GM21367 (cell line): ENCODE measurements around the gene TTC21A.

ENCODE experiments used
- ATAC-seq: cut with Tn5 transposase; IDR thresholded peaks from one replicate; pipeline ENCODE4 v1.9.1; 2021; ENCODE audit not compliant: unreplicated experiment

The TTC21A gene

DNA sequence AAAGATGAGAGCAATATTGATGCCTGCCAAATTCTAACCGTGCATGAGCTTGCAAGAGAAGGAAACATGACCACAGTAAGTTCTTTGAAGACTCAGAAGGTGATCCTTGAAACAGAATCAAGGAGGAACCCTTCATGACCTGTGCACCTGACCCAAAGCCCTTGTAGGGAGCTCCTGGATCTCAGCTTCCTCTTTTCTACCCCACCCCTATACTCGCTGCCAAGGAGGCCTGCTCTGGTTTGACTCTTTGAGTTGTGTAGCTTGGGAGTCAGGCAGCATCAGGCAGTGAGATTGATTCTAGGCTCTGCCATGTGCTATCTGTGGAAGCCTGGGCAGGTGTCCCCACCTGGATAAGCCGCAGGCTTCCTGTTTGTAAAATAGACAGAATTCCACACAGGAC lies 10.6 kb downstream of the TTC21A start:
- no peak for ATAC-seq

DNA sequence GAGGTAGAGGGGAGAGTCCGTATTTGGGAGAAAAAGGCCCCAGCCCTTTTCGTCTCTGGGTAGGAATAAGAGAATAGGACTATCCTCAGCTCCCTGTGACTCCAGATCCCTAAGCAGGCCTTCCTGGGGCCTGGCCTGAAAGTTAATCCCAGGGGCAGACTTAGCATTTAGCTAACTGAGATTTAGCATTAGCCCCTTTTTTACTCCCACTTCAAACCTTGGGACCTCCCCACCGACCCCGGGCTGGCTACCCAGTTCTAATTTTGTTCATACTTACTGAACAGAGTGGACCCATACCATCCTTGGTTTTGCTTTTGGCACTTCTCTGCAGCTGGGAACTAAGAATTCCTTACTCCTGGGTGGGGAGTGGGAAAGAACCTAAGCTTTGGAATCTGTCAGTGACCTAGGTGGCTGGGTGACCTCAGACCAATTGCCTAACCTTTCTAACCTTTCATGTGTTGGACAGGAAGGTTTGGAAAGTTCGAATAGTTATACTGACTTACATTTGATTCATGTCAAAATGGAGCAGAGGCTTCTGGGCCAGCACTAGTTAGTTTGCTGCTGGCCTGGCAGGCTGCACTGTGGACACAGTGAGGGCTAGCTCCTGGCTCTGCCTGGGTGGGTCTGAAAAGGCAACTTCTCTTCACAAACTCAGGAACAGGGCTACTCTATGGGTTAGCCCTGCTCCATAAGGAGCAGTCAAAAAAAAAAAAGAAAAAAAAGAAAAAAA lies 11.6 kb downstream of the TTC21A start:
- ATAC-seq, result no peak

DNA sequence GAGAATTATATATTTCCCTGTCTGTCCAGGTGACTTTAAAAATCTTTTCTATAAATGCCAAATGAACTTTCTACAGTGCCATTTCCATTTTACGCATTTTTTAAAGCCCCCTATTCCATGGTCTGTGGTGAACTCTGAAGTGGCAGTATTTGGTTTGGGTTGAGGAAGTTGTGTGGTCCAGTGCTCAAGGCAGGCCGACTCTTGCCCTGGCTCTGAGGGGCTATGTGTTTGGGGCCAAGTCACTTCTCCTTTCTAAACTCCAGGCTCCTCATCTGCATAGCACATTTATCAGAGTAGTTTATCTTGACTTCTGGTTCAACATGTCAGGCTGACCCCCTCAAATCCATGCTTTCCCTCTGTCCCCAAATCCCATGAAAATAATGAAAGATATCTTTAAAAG lies 14.1 kb downstream of the TTC21A start:
- no peak for ATAC-seq

DNA sequence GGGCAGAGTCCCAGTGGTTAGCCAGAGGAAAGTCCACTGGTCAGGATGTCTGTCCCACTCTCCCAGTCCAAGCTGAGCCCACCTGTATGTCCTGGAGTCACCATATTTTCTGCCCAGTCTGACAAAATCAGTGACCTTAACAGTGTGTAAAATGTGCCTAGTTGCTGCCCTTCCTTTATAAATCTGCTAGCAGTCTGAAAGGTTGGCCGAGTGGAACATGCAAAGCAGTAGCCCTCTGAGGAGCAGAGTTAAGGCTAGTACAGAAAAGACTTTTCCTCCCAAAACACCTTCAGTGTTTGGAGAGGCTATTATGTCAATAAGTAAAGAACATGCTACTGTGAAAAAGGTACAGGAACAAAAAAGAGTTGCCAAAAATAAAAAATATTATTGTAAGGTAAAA lies 15.3 kb downstream of the TTC21A start:
- peak; percentile 66 for ATAC-seq

DNA sequence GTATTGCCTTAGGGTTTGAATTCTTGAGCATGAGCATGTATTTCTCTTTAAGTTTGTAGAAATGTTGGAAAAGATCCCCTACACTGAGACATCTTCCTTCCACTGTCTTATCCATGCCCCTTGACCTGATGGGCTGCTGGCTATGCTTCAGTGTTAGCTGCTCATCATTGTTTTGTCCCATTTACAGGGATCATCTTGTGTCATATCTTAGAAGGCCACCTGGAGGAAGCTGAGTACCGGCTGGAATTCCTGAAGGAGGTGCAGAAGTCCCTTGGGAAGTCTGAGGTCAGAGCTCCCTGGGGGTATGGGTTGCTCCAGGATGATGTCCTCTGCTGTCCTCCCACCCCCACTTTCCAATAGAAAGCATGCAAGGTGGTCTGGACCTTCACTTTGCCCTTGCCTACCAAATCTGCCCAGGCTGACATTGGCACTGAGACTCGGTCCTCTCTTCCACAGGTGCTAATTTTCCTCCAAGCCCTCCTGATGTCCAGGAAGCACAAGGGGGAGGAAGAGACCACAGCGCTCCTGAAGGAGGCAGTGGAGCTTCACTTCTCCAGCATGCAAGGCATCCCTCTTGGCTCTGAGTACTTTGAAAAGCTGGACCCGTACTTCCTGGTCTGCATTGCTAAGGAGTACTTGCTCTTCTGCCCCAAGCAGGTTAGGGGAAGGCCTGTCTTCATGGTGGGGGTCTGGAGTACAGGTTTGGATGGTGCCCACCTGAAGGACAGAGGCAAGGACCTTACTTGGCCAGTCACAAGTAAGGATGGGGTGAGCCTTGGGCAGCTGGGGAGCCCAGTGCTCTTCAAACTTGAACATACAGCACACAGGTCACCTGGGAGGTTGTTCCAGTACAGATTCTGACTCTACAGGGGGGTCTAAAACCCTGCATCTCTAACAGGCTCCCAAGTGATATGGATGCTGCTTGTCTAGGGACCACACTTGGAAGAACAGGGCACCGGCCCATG lies 17.7 kb downstream of the TTC21A start:
- no peak for ATAC-seq

DNA sequence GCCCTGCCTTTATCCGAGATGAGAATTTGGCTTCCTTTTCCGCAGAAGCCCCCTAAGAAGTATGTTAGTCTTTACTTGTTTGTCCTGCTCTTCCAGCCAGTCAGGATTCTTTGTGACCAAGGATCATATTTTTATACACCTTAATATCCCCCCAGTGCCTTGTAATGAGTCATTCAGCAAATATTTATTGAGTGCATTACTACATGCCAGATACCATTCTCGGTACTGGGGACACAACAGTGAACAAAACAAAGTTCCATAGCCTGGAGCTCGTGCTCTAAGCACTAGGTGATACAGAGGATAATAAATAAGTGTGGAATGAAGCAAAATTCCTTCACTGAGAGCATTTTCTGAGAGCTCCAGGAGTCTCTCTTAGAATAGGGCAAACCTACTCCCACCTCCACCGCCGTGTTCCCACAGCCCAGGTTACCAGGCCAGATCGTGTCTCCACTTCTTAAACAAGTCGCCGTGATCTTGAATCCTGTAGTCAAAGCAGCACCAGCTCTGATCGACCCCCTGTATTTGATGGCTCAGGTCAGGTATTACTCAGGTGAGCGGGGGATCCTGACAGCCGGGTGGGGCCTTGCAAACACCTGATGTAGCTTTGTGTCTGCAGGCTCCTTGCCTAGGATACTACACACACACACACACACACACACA lies 18.5 kb downstream of the TTC21A start:
- no peak for ATAC-seq

DNA sequence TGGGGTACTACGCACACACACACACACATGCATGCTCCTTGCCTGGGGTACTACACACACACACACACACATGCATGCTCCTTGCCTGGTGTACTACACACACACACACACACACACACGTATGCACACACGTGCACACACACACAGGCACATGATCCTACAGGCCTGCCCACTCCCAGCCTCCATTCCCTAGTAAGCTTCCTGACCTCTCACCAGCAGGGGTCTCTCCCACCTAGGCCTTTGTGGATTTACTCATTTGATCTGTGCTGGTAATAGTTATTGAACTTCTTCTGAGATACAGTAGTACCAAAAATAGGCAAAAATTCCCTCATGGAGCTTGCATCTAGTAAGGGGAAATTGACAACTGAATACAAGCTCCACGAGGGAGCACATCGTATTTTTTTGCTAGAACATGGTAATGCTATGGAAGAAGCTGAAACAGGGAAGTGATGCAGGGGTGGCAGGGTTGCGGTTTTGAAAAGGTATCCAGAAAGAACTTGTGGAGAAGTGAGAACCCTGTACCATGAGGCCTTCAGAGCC lies 19.1 kb downstream of the TTC21A start:
- ATAC-seq, result no peak

DNA sequence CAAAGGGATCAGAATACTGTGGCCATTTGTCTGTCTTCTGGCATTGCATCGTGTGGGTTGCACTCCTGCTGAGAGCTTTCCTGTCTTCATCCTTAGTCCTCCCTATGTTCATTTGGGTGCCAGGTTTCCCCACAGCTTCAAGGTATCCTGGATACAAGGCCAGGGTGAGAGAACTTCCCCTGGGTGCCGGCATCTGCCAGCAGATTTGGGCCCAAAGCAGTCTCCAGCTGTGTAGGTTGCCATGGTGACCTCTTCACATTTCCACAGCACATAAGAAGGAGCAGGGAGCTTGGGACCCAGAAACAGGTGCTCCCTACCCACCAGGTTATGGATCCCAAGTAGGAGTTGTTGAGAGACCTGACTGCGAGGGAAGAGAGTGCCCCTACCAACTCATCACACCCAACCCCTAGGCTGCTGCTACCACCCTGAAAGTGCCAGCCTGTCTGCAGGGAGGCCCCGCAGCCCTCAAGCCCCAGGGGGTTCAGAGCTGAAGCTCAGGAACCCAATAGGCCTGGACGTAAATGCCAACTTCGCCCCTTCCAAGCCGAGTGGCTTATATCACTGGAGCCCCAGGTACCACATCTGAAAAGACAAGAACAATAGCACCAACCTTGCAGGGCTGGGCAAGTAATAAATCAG lies 19.9 kb downstream of the TTC21A start:
- ATAC-seq, result no peak

DNA sequence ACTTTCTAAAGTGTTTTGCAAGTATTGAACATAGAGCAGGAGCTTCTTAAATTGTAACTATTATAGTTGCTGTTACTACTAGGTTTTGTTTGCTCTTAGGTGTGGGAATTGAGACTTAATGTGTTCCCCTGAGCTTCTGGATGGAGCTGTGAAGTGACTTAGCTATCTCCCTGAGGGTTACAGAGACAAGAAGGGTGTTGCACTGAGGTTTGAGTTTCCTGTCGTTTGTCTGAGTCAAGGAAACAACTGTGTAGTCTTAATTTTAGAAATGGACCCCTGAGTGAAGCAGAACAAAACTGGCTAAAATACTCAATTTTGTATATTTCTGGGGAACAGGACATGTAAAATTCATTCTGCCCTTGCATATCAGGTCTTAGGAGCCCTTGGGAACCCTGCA lies 20.4 kb downstream of the TTC21A start:
- ATAC-seq, result no peak

DNA sequence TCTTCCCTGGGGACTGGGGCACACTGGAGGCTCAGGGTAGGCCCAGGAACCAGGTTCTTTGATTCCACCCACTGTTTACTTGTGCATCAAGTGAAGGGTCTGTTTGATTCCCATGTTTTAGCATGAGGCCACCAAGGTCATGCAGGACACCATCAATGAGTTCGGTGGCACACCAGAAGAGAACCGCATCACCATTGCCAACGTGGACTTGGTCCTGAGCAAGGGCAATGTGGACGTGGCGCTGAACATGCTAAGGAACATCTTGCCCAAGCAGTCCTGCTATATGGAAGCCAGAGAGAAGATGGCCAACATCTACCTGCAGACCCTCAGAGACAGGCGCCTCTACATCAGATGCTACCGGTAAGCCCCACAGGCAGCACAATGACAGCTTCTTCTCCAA lies 21.5 kb downstream of the TTC21A start:
- no peak for ATAC-seq

DNA sequence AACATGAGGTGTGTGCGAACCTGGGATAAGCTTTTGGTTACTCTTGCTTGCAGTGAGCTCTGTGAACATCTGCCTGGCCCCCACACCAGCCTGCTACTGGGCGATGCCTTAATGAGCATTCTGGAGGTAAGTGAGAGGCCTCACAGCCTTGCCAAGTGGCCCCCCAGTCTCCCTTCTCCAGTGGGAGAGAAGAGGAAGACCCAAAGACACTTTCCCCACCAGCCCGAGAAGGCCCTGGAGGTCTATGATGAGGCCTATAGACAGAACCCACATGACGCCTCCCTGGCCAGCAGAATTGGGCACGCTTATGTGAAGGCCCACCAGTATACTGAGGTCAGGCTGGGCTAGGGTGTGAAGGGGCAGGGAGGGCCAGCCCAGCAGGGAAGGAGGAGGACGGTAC lies 22.5 kb downstream of the TTC21A start:
- ATAC-seq, result no peak

DNA sequence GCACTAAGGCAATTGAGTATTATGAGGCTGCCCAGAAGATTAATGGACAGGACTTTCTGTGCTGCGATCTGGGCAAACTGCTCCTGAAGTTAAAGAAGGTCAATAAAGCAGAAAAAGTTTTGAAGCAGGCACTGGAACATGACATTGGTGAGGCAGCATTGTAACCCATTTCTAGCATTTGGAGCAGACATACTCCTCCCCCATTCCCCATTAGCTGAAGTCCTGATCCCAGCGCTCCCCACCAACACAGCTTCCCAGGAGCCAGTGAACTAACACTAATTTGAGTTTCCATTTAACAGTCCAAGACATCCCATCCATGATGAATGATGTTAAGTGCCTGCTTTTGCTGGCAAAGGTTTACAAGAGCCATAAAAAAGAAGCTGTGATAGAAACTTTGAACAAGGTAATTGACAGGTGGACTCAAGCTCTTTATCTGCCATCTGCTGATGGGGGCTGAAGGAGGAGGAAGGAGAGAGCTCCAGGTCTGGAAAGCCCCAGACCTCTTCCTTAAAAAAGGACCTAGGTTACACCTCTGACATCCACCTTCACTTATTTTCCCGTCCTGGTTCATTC lies 23.3 kb downstream of the TTC21A start:
- ATAC-seq, result no peak

DNA sequence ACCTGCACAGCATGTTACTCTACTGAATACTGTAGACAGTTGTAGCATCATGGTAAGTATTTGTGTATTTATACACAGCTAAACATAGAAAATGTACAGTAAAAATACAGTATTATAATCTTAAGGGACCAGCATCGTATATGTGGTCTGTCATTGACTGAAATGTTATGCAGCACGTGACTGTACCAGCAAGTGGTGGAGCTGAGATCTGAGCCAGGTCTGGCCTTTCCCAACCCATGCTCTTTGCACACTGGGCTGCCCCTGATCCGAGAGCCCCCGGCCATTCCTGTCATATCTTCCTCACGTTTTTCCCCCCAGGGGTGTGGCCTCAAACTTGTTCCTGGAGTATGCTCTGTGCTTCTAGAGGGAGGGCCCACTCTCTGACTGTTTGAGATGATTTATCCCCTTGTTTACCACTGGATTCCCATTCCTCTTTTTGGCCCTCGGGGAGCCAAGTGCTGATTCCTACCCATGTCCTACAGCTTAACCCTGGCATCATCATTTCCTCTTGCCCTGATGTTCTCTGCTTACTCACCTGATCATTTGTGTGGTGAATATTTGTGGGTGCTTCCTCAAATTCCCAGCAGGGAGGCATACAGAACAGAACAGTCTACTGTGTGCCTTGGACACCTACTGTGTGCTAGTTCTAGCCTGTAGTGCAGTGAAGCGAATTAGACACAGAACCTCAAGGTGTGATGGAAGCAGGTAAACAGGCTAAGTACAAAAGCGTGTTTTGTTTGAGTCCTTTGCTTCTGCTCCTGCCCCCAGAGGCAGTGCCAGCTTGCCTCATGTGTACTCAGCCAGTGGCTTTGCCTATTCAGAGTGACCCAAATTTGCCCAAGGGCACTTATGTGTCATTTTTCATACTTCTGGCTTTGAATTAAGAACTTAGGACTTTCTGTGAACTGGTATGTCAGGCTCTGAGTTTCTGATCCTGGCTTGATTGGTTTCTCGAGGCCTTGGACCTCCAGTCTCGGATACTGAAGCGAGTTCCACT lies 24.9 kb downstream of the TTC21A start:
- ATAC-seq, result no peak

DNA sequence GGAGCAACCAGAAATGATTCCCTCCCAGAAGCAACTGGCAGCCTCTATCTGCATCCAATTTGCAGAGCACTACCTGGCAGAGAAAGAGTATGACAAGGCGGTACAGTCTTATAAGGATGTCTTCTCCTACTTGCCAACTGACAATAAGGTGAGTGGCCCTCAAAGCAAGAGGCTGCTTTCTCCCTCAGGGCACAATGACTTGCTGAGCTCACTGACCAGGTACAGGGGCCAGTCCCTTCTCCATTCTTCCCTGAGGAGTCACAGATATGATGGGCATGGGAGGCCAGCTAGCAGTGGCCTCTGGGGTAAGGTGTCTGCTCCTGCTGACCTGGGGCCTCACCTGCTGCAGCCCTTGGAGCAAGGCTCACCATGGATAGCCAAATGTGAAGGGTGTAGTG lies 25.6 kb downstream of the TTC21A start:
- no peak for ATAC-seq

DNA sequence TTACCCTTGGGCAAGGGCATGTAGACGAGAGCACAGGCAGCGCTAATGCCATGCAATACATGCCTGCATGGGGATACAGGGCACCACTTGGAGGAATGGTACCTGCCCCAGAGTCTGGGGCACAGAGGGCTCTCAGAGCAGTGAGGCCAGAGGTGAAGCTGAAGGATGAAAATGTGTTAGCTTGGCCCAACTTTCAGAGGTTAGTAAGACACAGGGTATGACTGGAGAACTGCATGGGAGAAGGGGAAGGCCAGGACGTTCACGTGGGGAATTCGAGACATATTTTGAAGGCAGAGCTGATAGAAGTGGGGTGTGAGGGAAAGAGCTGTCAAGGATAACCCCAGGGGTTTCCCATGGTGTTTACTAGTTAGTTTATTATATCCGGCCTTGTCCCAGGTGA lies 26.3 kb downstream of the TTC21A start:
- no peak for ATAC-seq

DNA sequence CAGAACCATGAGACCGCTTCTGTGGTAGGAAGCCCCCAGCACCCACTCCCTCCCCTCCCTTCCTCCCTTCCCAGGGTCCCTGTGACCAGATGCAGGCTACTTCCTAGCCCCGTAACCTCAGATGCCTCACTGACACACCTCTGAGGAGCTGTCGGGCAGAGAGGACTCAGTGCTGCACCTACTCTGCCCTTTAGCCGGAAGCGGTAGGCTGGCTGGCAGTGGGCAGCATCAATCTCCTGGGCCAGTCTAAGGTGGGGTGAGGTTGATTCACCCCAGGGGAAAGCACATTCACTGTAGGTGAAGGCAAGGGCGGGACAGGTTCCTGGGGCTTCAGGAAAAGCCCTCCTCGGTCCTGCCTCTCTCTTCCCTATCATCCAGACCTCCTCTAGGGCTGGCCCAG lies 26.8 kb downstream of the TTC21A start:
- no peak for ATAC-seq

DNA sequence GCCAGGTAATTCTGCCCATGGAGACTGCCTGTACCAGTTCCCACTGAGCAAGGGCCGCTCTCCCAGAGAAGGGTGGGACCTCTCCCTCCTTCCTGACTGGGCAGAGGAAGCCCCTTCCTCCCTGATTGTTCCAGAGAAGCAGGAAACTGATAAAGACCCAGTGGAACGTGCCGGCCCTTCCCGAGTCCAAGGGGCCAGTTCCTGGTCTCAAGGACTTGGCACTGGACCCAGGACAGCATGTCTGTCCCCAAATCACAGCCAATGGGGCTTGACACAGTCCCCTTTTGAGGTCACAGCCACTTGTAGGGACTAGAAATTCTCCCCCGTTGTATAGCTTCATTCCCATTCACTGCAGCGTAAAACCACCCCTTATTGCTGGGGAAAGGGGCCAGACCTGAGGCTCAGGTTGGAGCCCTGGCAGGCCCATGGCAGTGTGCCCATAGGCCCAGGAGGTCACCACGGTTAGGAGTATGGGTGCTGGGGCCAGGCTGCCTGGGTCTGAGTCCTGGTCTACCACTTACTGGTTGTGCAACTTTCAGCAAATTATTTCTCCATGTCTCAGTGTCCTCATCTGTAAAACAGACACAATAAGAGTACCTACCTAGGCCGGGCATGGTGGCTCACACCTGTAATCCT lies 27.8 kb downstream of the TTC21A start:
- no peak for ATAC-seq

DNA sequence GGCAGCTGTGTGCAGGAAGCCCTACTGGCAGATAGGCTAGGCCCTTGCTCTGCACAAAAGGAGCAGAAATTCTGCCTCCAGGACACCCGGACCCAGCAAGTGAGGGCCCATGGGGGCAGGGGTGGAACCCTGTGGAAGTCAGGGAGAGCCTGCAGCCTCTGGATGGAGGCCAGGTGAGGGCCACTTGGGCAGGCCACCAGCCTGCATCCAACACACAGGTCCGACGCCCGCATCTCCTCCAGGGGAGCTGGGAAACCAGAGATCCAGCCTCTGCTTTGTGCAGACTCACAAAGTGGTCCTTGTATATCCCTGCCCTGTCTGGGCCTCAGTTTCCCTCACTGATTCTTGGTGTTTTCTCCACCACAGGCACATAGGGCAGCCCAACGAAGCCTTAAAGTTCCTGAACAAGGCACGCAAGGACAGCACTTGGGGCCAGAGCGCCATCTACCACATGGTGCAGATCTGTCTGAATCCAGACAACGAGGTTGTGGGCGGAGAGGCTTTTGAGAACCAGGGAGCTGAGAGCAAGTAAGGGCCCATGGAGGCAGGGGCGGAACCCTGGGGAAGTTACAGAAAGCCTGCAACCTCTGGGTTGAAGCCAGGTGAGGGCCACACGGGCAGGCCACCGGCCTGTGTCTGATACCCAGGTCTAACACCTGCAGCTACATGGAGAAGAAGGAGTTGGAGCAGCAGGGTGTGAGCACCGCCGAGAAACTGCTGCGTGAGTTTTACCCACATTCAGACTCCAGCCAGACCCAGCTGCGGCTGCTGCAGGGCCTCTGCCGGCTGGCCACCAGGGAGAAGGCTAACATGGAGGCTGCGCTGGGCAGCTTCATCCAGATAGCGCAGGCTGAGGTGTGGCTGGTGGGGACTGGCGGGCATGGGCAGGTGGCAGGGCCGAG lies 29.3 kb downstream of the TTC21A start:
- no peak for ATAC-seq
